GM19455 (cell line): ENCODE data around the gene ANKRD36.
"Not testable (repeated sequence)": the region's sequence is repeated elsewhere in the genome, so short reads cannot be mapped to it uniquely, and the experiment has no call there.

Source experiments
- ATAC-seq: cut with Tn5 transposase; IDR thresholded peaks from one replicate; pipeline ENCODE4 v1.9.1; 2021; ENCODE audit not compliant: unreplicated experiment

Gene ANKRD36

DNA sequence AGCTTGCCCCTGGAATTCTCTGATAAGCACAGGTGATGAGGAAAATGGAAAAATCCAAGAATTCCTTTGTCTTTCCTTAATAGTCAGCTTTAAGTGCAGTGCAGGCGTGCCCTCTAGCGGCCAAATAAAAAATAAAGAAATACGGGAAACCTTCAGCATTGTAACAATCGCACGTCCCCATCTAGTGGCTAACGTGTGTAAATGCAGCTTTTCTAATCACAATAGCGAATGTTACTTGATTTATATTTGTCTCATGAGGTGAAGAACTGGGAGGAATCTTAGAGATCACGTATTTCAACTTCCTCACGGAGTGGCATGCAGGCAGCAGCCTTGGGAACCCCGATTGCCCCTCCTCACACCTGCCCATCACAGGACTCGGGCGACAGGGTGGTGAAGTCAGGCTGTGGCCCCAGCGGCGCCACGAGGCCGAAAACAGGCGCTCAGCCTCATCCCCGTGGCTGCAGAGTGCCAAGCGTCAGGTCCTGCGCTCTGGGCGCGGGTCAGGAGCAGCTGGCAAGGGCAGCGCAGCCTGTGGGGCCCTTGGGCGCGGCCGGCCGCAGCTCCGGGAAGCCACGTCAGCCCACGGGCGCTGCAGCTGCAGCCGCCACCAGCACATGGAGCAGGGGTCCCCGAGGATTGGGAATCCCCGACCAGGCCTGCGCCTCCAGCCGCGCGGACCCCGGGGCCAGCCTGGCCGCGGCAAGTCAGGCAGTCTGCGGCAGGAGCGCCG, 468 bp upstream of the ANKRD36 start:
- peak; percentile 48 for ATAC-seq

- ATAC-seq = not testable (repeated sequence)
Observed at GRCh38 chr2:97113882-97114255, 916 bp downstream of the ANKRD36 start.

GRCh38 chr2:97129090-97129489, 16.1 kb downstream of the ANKRD36 start:
- not testable (repeated sequence) for ATAC-seq

- not testable (repeated sequence) for ATAC-seq
Observed at GRCh38 chr2:97144016-97144415, 31.1 kb downstream of the ANKRD36 start.

GRCh38 chr2:97166548-97166947, 53.6 kb downstream of the ANKRD36 start:
- ATAC-seq = not testable (repeated sequence)

DNA sequence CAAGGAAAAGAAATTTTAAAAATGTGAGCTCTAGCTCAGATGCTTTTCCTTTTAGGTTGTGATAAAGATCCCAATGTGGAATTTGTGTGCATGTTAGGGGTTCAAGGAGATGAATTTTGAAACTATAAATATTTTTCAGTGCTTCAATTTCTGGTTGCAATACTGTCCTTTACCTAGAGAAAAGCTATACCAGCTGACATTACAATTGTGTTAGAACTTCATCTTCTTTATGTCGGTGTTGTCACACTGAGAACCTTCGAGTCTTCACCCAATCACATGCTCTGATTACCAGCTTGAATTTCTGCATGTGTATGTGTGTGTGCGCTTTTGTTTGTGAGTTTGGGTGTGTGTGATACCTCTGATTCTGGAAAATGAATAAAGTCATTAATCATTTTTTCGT, 55.0 kb downstream of the ANKRD36 start:
- not testable (repeated sequence) for ATAC-seq

GRCh38 chr2:97168583-97168982, 55.6 kb downstream of the ANKRD36 start:
- not testable (repeated sequence) for ATAC-seq

- ATAC-seq = not testable (repeated sequence)
Observed at GRCh38 chr2:97180391-97180790, 67.4 kb downstream of the ANKRD36 start.

- not testable (repeated sequence) for ATAC-seq
Observed at GRCh38 chr2:97195349-97195748, 82.4 kb downstream of the ANKRD36 start.

DNA sequence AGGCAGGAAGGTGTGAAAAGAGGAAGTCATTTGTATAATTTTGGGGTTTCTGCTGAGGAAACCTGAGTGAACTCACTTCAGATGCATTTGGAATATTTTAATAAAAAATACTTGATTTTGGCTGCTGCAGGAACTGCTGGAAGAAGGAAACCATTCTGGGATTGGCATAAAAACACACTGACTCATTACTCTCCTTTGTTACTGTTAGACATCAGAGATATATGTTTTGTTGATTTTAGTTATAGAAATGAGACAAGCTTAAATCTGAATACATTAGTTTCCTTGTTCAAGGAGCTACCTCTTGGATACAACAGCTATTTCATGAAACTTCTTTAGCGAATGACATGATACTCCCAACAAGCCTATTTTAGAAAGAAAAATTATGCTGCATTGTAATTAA, 84.3 kb downstream of the ANKRD36 start:
- ATAC-seq = not testable (repeated sequence)

- ATAC-seq = not testable (repeated sequence)
Observed at GRCh38 chr2:97200887-97201286, 87.9 kb downstream of the ANKRD36 start.

DNA sequence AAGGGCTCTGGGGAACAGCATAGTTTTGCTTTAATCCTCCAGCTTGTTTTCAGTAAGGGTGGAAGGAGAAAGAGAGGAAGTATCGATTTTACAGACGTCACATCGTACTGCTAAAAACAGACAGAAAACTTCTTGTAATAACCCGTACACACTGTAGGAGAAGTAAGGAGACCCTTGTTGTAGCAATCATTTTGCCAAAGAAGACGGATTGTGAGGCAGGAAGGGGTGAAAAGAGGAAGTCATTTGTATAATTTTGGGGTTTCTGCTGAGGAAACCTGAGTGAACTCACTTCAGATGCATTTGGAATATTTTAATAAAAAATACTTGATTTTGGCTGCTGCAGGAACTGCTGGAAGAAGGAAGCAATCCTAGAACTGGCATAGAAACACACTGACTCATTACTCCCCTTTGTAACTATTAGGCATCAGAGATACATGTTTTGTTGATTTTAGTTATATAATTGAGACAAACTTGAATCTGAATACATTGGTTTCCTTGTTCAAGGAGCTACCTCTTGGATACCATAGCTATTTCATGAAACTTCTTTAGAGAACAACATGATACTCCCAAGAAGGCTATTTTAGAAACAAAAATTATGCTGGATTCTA, 89.8 kb downstream of the ANKRD36 start:
- not testable (repeated sequence) for ATAC-seq

- ATAC-seq = no peak
Observed at GRCh38 chr2:97210325-97210724, 97.4 kb downstream of the ANKRD36 start.

DNA sequence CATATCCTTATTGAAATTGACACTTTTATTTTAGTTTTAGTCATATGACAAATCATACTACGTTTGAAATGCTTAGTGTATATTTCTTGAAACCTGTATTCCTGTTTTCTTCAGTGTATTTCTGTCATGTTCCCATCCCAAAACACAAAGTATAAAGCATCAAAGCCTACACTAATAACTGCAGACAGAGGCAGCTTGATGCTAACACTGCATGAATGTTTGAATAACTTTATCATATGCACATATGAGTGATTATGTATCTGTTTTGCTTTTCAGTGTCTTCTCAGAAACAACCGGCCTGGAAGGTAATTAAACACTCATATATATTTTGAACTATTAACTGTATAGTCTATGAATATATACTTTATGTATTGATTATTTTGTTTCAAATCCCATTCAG, 102.1 kb downstream of the ANKRD36 start:
- ATAC-seq = not testable (repeated sequence)

DNA sequence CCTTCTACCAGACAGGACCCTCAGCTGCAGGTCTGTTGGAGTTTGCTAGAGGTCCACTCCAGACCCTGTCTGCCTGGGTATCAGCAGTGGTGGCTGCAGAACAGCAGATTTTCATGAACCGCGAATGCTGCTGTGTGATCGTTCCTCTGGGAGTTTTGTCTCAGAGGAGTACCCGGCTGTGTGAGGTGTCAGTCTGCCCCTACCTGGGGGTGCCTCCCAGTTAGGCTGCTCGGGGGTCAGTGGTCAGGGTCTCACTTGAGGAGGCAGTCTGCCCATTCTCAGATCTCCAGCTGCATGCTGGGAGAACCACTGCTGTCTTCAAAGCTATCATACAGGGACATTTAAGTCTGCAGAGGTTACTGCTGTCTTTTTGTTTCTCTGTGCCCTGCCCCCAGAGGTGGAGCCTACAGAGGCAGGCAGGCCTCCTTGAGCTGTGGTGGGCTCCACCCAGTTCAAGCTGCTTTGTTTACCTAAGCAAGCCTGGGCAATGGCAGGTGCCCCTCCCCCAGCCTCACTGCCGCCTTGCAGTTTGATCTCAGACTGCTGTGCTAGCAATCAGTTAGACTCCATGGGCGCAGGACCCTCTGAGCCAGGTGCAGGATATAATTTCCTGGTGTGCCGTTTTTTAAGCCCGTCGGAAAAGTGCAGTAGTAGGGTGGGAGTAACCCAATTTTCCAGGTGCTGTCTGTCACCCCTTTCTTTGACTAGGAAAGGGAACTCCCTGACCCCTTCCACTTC, 118.1 kb downstream of the ANKRD36 start:
- ATAC-seq = not testable (repeated sequence)

- ATAC-seq = not testable (repeated sequence)
Observed at GRCh38 chr2:97232981-97233380, 120.0 kb downstream of the ANKRD36 start.

- not testable (repeated sequence) for ATAC-seq
Observed at GRCh38 chr2:97233660-97234295, 120.8 kb downstream of the ANKRD36 start.

DNA sequence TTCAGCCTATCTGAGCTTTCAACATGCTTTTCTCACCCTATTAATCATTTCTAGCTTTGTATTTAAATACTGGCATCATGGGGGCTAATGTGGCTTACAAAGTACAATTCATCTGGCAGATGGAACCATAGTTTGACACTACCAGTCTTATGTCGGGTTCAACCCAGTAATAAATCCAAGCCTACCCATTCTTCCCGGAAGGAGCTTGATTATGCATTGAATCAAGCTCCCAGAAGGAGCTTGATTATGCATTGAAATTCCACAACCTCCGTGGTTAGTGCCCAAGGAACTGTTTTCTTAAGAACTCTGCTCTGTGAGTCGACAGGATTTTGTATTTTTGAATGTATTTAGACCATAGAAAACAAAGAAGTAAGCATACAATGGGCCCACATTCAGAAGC, 148.2 kb downstream of the ANKRD36 start:
- ATAC-seq = not testable (repeated sequence)

DNA sequence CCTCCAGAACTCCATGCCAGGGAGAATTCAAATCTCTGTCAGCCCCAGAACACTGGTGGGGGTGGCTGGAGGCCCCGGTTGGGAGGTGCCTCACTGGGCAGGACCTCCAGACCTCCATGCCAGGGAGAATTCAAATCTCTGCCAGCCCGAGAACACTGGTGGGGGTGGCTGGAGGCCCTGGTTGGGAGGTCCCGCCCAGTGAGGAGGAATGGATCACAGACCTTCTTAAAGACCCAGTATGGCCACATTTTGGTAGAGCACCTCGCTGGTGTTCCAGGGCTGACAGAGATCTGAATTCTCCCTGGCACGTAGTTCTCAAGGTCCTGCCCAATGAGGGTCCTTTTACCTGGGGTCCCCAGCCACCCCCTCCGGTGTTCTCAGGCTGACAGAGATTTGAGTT, 153.5 kb downstream of the ANKRD36 start:
- ATAC-seq = not testable (repeated sequence)

DNA sequence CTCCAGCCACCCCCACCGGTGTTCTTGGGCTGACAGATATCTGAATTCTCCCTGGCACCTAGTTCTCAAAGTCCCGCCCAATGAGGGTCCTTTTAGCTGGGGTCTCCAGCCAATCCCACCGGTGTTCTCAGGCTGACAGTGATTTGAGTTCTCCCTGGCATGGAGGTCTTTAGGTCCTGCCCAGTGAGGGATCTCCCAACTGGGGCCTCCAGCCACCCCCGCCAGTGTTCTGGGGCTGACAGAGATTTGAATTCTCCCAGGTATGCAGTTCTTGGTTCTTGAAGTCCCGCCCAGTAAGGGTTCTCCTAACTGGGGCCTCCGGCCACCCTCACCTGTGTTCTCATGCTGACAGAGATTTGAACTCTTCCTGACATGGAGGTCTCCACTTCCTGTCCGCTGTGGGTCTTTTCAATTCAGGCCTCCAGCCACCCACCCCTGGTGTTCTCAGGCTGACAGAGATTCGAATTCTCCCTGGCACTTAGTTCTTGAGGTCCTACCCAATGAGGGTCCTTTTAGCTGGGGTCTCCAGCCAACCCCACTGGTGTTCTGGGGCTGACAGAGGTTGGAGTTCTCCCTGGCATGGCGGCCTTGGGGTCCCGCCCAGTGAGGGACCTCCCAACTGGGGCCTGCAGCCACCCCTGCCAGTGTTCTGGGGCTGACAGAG, 154.6 kb downstream of the ANKRD36 start:
- no peak for ATAC-seq

DNA sequence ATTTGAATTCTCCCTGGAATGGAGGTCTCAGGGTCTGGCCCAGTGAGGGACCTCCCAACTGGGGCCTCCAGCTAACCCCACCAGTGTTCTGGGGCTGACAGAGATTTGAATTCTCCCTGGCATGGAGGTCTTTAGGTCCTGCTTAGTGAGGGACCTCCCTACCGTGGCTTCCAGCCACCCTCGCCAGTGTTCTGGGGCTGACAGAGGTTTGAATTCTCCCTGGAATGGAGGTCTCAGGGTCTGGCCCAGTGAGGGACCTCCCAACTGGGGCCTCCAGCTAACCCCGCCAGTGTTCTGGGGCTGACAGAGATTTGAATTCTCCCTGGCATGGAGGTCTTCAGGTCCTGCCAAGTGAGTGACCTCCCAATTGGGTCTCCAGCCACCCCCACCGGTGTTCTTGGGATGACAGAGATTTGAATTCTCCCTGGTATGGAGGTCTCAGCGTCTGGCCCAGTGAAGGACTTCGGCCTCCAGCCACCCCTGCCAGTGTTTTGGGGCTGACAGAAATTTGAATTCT, 155.2 kb downstream of the ANKRD36 start:
- not testable (repeated sequence) for ATAC-seq
